Measurements from ENCODE around the gene ATXN7L1.

DNA sequence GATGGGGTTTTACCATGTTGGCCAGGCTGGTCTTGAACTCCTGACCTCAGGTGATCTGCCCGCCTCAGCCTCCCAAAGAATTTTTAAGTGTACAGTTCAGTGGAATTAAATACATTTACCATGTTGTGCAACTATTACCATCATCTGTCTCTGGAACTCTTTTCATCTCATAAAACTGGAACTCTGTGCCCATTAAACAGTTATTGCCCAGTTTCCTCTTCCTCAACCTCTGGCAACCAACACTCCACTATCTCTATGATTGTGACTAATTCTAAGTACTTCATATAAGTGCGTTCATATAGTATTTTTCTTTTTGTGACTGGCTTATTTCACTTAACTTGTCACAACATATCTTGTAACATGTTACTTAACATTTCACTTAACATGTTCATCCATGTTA, 41.3 kb upstream of the ATXN7L1 start:
- TF ChIP-seq EP300 (IDR thresholded peaks at IDR 0.05) = no peak
- TF ChIP-seq, protein P1, sequence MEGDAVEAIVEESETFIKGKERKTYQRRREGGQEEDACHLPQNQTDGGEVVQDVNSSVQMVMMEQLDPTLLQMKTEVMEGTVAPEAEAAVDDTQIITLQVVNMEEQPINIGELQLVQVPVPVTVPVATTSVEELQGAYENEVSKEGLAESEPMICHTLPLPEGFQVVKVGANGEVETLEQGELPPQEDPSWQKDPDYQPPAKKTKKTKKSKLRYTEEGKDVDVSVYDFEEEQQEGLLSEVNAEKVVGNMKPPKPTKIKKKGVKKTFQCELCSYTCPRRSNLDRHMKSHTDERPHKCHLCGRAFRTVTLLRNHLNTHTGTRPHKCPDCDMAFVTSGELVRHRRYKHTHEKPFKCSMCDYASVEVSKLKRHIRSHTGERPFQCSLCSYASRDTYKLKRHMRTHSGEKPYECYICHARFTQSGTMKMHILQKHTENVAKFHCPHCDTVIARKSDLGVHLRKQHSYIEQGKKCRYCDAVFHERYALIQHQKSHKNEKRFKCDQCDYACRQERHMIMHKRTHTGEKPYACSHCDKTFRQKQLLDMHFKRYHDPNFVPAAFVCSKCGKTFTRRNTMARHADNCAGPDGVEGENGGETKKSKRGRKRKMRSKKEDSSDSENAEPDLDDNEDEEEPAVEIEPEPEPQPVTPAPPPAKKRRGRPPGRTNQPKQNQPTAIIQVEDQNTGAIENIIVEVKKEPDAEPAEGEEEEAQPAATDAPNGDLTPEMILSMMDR (IDR thresholded peaks at IDR 0.05) = no peak
- no peak for TF ChIP-seq POLR2AphosphoS5 (IDR thresholded peaks at IDR 0.05)

Measured in esophagus muscularis mucosa (tissue), 4 donors.